ENCODE results near the gene ZNF550.
"Not testable (repeated sequence)": the region's sequence is repeated elsewhere in the genome, so short reads cannot be mapped to it uniquely, and the experiment has no call there.

Gene ZNF550

DNA sequence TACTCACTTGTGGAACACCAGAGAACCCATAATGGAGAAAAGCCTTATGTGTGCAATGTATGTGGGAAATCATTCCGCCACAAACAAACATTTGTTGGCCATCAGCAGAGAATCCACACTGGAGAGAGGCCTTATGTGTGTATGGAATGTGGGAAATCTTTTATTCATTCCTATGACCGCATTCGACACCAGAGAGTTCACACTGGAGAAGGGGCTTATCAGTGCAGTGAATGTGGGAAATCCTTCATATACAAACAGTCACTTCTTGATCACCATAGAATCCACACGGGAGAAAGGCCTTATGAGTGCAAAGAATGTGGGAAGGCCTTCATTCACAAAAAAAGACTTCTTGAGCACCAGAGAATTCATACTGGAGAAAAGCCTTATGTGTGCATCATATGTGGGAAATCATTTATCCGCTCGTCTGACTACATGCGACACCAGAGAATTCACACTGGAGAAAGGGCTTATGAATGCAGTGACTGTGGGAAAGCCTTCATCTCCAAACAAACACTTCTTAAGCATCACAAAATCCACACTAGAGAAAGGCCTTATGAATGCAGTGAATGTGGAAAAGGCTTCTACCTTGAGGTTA is 21.6 kb downstream of the ZNF550 start:
- DNase-seq, result no peak

DNA sequence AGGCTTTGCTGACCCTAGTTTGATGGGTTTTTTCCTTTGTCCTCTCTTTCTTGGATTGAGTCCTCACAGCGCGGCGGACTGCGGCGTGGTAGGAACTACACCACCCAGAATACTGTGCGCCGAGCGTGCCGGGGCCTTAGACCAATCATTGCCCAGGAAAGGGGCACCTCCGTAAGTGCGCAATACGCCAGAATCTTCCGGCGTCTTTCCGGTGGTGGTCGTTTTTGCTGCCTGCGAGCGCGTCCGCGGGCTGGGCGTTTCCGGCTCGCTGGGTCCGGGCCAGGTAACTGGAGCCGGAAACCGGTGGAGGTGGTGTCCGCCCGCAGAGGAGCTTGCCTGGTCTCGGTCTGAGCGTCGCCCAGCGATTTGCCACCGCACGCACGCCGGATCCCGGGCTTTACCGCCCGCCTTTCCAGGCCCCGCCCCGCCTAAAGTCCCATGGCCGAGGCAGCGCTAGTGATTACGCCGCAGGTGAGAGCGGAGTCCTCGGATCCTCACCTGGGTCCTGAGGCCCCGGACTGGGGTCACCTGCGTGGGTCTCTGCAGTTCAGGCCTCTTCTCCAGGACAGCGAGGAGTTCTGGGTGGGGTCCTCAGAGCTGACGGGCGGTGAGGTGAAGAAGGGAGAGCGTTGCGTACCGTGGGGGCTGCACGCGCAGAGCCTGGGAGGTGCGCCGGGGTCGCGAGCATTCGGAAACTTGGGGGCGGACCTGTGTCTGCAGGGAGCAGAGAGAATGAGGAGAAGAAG is 32.4 kb downstream of the ZNF550 start, which contains the start of gene ZNF549:
Gene ZNF549 (plus strand): TSS at position 221 of the 746 bp plus-strand sequence. CDS start 218 bp downstream, at position 439.
- peak in 55 of 56 donors; percentile 24 to 92 (median 68) for DNase-seq

DNA sequence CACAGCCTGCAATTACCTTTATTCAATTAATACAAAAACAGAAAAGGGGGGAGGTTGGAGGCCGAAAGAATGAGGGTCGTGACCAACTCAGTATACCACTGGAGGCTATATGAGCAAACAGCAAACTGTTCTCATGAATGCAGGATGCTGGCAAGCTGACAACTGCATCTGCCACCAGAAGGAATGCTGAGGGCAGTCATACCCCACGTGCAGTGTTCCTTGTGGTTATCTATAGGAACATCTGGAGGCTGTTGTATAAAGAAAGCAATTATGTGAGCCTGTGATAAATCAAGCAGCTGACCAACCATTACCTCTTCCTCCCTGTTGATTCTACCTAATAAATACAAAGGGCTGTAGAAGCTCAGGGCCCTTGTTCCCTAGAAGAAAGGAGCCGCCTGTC is 41.6 kb downstream of the ZNF550 start:
- DNase-seq, result not testable (repeated sequence)

GRCh38 chr19:57515255-57515654 is 44.4 kb downstream of the ZNF550 start:
- no peak for DNase-seq

GRCh38 chr19:57512845-57513244 is 46.8 kb downstream of the ZNF550 start:
- no peak for DNase-seq

DNA sequence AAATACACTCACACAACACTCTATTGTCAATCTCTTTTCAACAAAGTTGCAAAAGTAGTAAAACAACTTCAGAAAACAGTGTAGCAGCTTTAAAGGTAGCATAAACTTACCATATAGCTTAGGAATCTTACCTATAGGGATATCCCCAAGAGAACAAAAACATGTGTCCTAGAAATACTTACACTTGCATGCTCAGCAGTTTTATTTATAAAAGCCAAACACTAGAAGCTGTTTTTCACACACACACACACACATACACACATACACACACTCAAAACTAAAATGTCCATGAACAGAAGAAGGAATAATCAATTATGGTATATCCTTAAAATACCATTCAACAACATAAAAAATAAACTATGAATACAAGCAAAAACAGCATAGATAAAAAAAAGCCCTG is 48.2 kb downstream of the ZNF550 start:
- DNase-seq, result no peak

- DNase-seq, result no peak
Measured at GRCh38 chr19:57506163-57506562, 53.5 kb downstream of the ZNF550 start.

DNA sequence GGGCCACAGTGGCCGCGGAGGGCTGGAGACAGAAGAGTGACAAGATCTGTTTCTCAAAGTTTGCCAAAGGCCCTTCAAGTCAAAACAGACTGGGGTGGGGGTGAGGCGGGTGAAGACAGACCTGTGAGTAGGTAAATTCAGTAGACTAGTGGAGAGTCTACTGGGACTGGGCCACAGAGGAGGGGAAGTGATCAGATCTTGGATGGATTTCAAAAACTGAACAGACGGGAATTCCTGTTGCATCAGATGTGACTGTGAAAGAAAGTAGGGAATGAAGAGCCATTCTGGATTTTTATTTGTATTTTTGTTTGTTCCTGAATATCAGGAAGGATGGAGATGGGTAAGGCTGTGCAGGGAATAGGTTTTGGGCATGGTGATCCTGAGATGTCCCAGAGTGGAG is 59.3 kb downstream of the ZNF550 start:
- not testable (repeated sequence) for DNase-seq

DNA sequence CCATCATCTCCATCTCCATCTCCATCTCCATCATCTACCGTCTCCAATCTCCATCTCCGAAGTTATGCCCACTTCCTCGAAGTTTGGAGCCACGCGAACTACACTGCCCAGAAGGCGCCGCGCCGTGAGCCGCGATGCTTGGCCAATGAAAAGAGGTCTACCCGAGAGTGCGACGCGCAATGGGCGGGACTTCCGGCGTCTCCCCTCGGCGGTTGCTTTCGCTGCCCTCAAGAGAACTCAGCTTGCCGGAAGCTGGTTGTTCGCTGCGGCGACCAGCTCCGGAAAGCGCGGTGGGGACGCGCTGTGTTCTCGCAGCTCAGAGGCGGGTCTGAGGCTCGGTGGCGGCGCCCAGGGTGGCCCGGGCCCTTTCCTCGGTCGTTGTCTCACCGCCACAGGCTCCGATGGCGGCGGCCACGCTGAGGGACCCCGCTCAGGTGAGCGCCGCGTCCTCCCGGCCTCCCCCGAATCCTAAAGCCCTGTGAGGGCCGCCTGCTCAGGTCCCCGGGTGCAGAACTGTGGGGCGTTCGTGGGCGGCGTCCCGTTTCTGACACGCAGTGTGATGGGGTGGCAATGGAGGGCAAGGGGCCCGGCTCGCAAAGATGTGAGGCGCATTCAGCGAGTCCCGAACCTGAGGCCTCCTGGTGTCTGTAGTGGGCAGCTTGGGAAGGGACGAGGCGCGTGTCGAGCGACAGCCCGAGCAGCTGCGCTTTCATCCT is 59.8 kb downstream of the ZNF550 start, which contains the start of gene ZNF773:
Gene ZNF773 (plus strand): TSS at position 259 of the 716 bp plus-strand sequence. CDS start 143 bp downstream, at position 402.
- DNase-seq, result peak; percentile 4 to 94 (median 72)

- not testable (repeated sequence) for DNase-seq
Measured at GRCh38 chr19:57499332-57499679, 60.4 kb downstream of the ZNF550 start.

- not testable (repeated sequence) for DNase-seq
Measured at GRCh38 chr19:57488299-57488644, 71.4 kb downstream of the ZNF550 start.

DNA sequence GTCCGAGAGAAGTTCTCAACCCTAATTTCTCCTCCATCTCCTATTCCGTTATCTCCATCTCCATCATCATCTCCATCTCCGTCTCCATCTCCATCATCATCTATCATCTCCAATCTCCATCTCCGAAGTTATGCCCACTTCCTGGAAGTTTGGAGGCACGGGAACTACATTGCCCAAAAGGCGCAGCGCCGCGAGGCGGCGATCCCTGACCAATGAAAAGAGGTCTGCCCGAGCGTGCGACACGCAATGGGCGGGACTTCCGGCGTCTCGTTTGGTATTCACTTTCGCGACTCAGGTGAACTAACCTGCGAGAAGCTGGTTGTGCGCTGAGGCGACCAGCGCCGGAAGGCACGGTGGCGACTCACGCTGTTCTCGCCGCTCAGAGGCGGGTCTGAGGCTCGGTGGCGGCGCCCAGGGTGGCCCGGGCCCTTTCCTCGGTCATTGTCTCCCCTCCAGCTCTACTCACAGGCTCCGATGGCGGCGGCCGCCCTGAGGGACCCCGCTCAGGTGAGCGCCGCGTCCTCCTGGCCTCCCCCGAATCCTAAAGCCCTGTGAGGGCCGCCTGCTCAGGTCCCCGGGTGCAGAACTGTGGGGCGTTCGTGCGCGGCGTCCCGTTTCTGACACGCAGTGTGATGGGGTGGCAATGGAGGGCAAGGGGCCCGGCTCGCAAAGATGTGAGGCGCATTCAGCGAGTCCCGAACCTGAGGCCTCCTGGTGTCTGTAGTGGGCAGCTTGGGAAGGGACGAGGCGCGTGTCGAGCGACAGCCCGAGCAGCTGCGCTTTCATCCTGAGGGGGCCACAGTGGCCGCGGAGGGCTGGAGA is 72.0 kb downstream of the ZNF550 start, which contains the start of gene ZNF419:
Gene ZNF419 (plus strand): TSS at position 274 of the 822 bp plus-strand sequence. CDS start 201 bp downstream, at position 475.
- DNase-seq, result peak; percentile 35 to 96 (median 83)

Measured in nucleus accumbens (tissue), 56 donors.